GM12878 (cell line): ENCODE data around the gene RINL. TPM values are rescaled to one million over a fixed set of nuclear protein-coding genes. Genes with fewer than 3 reads are reported as not detected.

Source experiments
- ATAC-seq: fragments of 200-7000 bp; cut with Tn5 transposase; 3 replicates; pipeline ENCODE4 v1.9.1; 2020; ENCODE audit warnings: mild to moderate bottlenecking, moderate library complexity
- BruUV-seq: library from RNA; stranded (reverse); fragments of 400-500 nt; replicated peaks from 2 replicates; lab custom pipeline; 2021; lab: Mats Ljungman, UMichigan
- CTCF ChIA-PET: fragments of 300-600 bp; sonication (Branson Sonifier 250); formaldehyde crosslinking; extraction: SDS; loops from one replicate; lab custom pipeline; 2021; ENCODE audit warnings: inconsistent platforms; lab: Yijun Ruan, JAX
- POLR2A ChIA-PET: fragments of 350-600 bp; formaldehyde crosslinking; extraction: SDS; loops from one replicate; lab custom pipeline; 2021; ENCODE audit warnings: inconsistent platforms; lab: Charles Lee
- RAD21 ChIA-PET: fragments of 300-600 bp; sonication (Branson Sonifier 250); formaldehyde crosslinking; loops from one replicate; lab custom pipeline; 2023; ENCODE audit warnings: antibody characterized with exemption; ENCODE audit not compliant: unreplicated experiment; lab: Charles Lee
- SMC1A ChIA-PET: fragments of 300-600 bp; sonication (Branson Sonifier 250); formaldehyde crosslinking; loops from one replicate; lab custom pipeline; 2023; ENCODE audit not compliant: unreplicated experiment, uncharacterized antibody; lab: Charles Lee
- DNase-seq: peaks from one replicate; pipeline ENCODE4 v3.0.0-alpha.2; 2011; ENCODE audit warnings: low read depth, low spot score
- FAIRE-seq: peaks from 3 replicates; lab custom pipeline; 2011; peaks lifted over from hg19 to GRCh38; lab: Jason Lieb, UNC
- H2AFZ ChIP-seq: 2 replicates; pipeline ENCODE4 v1.6.0; 2011; ENCODE audit warnings: low read depth, low read length, control low read depth; ENCODE audit not compliant: control insufficient read depth
- H3K27ac ChIP-seq: 2 replicates; pipeline ENCODE4 v1.5.1; 2011; ENCODE audit warnings: control low read depth; ENCODE audit not compliant: control insufficient read depth, insufficient read depth
- H3K27me3 ChIP-seq, 2 experiments: replicated peaks in 1 of 2; 2 replicates each; pipeline versions ENCODE4 v1.6.0 to v1.6.1; 2011; ENCODE audit warnings: low read length in 1 of 2; ENCODE audit not compliant: control insufficient read depth in 2 of 2, insufficient read depth in 2 of 2
- H3K36me3 ChIP-seq, 2 experiments: 2 replicates each; pipeline ENCODE4 v1.5.1; 2011; ENCODE audit warnings: low read length in 1 of 2; ENCODE audit not compliant: control insufficient read depth in 2 of 2, insufficient read depth in 2 of 2
- H3K4me1 ChIP-seq: 2 replicates; pipeline ENCODE4 v1.6.1; 2011; ENCODE audit warnings: mild to moderate bottlenecking, low read length, moderate library complexity, mixed read lengths; ENCODE audit not compliant: control insufficient read depth, insufficient read depth
- H3K4me2 ChIP-seq: 2 replicates; pipeline ENCODE4 v1.6.0; 2011; ENCODE audit warnings: control low read depth; ENCODE audit not compliant: control insufficient read depth, insufficient read depth
- H3K4me3 ChIP-seq: fragments of 200-600 bp; sonication (generic); 2 replicates; pipeline ENCODE4 v1.5.1; 2016
- H3K79me2 ChIP-seq: 2 replicates; pipeline ENCODE4 v1.6.0; 2011; ENCODE audit warnings: low read length; ENCODE audit not compliant: control insufficient read depth, insufficient read depth
- H3K9ac ChIP-seq: 2 replicates; pipeline ENCODE4 v1.8.0; 2011; ENCODE audit warnings: low read length, control low read depth, mixed read lengths; ENCODE audit not compliant: control insufficient read depth, insufficient read depth
- H3K9me3 ChIP-seq: replicated peaks from 3 replicates; pipeline ENCODE4 v1.5.1; 2011; ENCODE audit warnings: mild to moderate bottlenecking, low read length; ENCODE audit not compliant: control insufficient read depth, insufficient read depth
- H4K20me1 ChIP-seq: 2 replicates; pipeline ENCODE4 v1.6.0; 2011; ENCODE audit not compliant: control insufficient read depth, insufficient read depth
- NR2C1 ChIP-seq: fragments of 450-650 bp; IDR thresholded peaks from 2 replicates; pipeline ENCODE4 v1.6.1; 2017; ENCODE audit warnings: antibody characterized with exemption, mild to moderate bottlenecking, moderate library complexity
- ZNF274 ChIP-seq: IDR thresholded peaks from one replicate; pipeline ENCODE4 v1.8.0; 2011; ENCODE audit not compliant: insufficient read length, insufficient read depth
- WGBS: methylation state at CpG from one replicate; pipeline ENCODE4 v1.1.6; 2016; ENCODE audit warnings: low lambda C conversion rate; ENCODE audit not compliant: insufficient replicate concordance, insufficient coverage; ENCODE audit errors: missing lambda C conversion rate; 5-methylcytosine and 5-hydroxymethylcytosine counted together
- in situ Hi-C: fragments of 300-500 bp; cut with MboI; formaldehyde crosslinking; loops from 9 replicates; pipeline ENCODE4 v1.14.3; 2018; ENCODE audit warnings: mixed read lengths
- intact Hi-C: fragments of 100-400 bp; cut with micrococcal nuclease; formaldehyde crosslinking; loops from one replicate; pipeline ENCODE4 v1.14.2; 2022; ENCODE audit not compliant: unreplicated experiment
- polyA plus RNA-seq, 11 experiments: library from polyadenylated mRNA; depleted of rRNA in 4 of 11; unstranded in 6 of 11; stranded (reverse) in 5 of 11; fragments of >200 nt; fragmentation: Nextera tagmentation in 4 of 11; fragmentation: Illumina TruSeq in 1 of 11; extraction: Ambion mirVana in 4 of 11; extraction: Trizol in 1 of 11; gene quantifications; 1 replicate in 1 of 11; 2 replicates in 10 of 11; pipeline versions ENCODE4 v1.2.1 to v1.2.3, GENCODE V29; 2011 to 2016; ENCODE audit warnings: inconsistent platforms in 2 of 11, missing spikeins in 2 of 11, low read depth in 1 of 11
- total RNA-seq, 4 experiments: library from RNA; depleted of rRNA in 3 of 4; stranded (reverse); fragments of >200 nt in 3 of 4; fragmentation: Illumina TruSeq in 1 of 4; extraction: Trizol in 1 of 4; gene quantifications; 2 replicates each; pipeline versions ENCODE4 v1.2.1 to v1.2.3, GENCODE V29; 2013 to 2021

Gene RINL
- total and polyA plus RNA-seq, 10 of the 15 experiments (the other 5 are each of a cell fraction or from before 2014, with no cell fraction given): 14.5 to 64.2 (median 47.6) TPM

GRCh38 chr19:38819231-38819920 is 58.7 kb downstream of the RINL start:
- POLR2A ChIA-PET: no interaction called here
- no peak for ATAC-seq
- no peak for TF ChIP-seq NR2C1
- no peak for TF ChIP-seq ZNF274
- TF ChIP-seq, all 136 proteins: peak for 0
- intact Hi-C loops: no loop called here
- no peaks in the 10 kb centered on the region for H3K79me2 ChIP-seq
- in situ Hi-C loops: no loop called here
- no peak overlapping the region for H3K9ac ChIP-seq
- H3K27me3 ChIP-seq: no peaks in the 10 kb centered on the region
- DNase-seq: no peak
- ChIA-PET SMC1A (no interaction called here), CTCF (interaction anchor here (1.5 kb wide), 1 partner anchor 183 kb away, joined by 4 read pairs; no protein-coding TSS in a partner anchor), RAD21 (no interaction called here)
- no peak overlapping the region for H3K4me2 ChIP-seq
- no peak for FAIRE-seq
- no peaks in the 10 kb centered on the region for H4K20me1 ChIP-seq
- peaks cover 1% of the 10 kb centered on the region; the same call in 1 of the 3 replicates for H3K9me3 ChIP-seq
- 98% methylated on average over 13 of the region's 13 CpGs for WGBS
- no peak overlapping the region for H2AFZ ChIP-seq
- H3K27ac ChIP-seq: no peak overlapping the region
- H3K4me3 ChIP-seq: no peak overlapping the region
- H3K4me1 ChIP-seq: no peaks in the 10 kb centered on the region
- peaks cover 3 to 9% of the 10 kb centered on the region in 2 experiments; a peak in 3 of 4 replicates for H3K36me3 ChIP-seq
- no TSS peak for BruUV-seq

Other genes with a start within 250 kb of the RINL start
Only the 7 nearest of the 16 such genes appear.
- gene ECH1, start 46.5 kb downstream of the RINL start, total RNA-seq (2014; rRNA removed): 92.4 and 121 TPM in 2 replicates
- gene ECH1, start 46.5 kb downstream of the RINL start, total RNA-seq (2014; rRNA removed; fragmentation: Illumina TruSeq; extraction: Trizol): 135 and 138 TPM in 2 replicates
- gene ECH1, start 46.5 kb downstream of the RINL start, total RNA-seq (2021): 164 and 165 TPM in 2 replicates
- 114 and 139 TPM in 2 replicates for gene ECH1, start 46.5 kb downstream of the RINL start, polyA plus RNA-seq (2011; rRNA removed)
- gene ECH1, start 46.5 kb downstream of the RINL start, polyA plus RNA-seq (2014; fragmentation: Illumina TruSeq; extraction: Trizol): 147 and 214 TPM in 2 replicates
- 100 to 1,000 TPM; 104 to 109 TPM for gene ECH1, start 46.5 kb downstream of the RINL start, polyA plus RNA-seq (2014; fragmentation: Nextera tagmentation; extraction: Ambion mirVana)
- 284 and 385 TPM in 2 replicates for gene ECH1, start 46.5 kb downstream of the RINL start, polyA plus RNA-seq (2014; rRNA removed)
- 100 to 1,000 TPM; 248 to 270 TPM for gene ECH1, start 46.5 kb downstream of the RINL start, polyA plus RNA-seq (2016; fragmentation: Nextera tagmentation; extraction: Ambion mirVana)
- 319 and 322 TPM in 2 replicates for gene HNRNPL, start 28.3 kb downstream of the RINL start, total RNA-seq (2014; rRNA removed)
- gene HNRNPL, start 28.3 kb downstream of the RINL start, total RNA-seq (2014; rRNA removed; fragmentation: Illumina TruSeq; extraction: Trizol): 240 and 248 TPM in 2 replicates
- gene HNRNPL, start 28.3 kb downstream of the RINL start, total RNA-seq (2021): 512 and 523 TPM in 2 replicates
- 278 and 395 TPM in 2 replicates for gene HNRNPL, start 28.3 kb downstream of the RINL start, polyA plus RNA-seq (2011; rRNA removed)
- gene HNRNPL, start 28.3 kb downstream of the RINL start, polyA plus RNA-seq (2014; fragmentation: Illumina TruSeq; extraction: Trizol): 416 and 440 TPM in 2 replicates
- gene HNRNPL, start 28.3 kb downstream of the RINL start, polyA plus RNA-seq (2014; fragmentation: Nextera tagmentation; extraction: Ambion mirVana): 10 to 100 TPM; 32.5 to 92.5 TPM
- gene HNRNPL, start 28.3 kb downstream of the RINL start, polyA plus RNA-seq (2014; rRNA removed): 241 and 268 TPM in 2 replicates
- gene HNRNPL, start 28.3 kb downstream of the RINL start, polyA plus RNA-seq (2016; fragmentation: Nextera tagmentation; extraction: Ambion mirVana): 100 to 1,000 TPM; 294 to 346 TPM
- 27.6 and 29.5 TPM in 2 replicates for gene SIRT2, start 21.3 kb upstream of the RINL start, total RNA-seq (2014; rRNA removed)
- gene SIRT2, start 21.3 kb upstream of the RINL start, total RNA-seq (2014; rRNA removed; fragmentation: Illumina TruSeq; extraction: Trizol): 14.6 and 15.9 TPM in 2 replicates
- 22.4 and 22.9 TPM in 2 replicates for gene SIRT2, start 21.3 kb upstream of the RINL start, total RNA-seq (2021)
- 16.5 and 38.7 TPM in 2 replicates for gene SIRT2, start 21.3 kb upstream of the RINL start, polyA plus RNA-seq (2011; rRNA removed)
- gene SIRT2, start 21.3 kb upstream of the RINL start, polyA plus RNA-seq (2014; fragmentation: Illumina TruSeq; extraction: Trizol): 16.3 and 25.4 TPM in 2 replicates
- 1 to 10 TPM; 1.4 to 5.1 TPM for gene SIRT2, start 21.3 kb upstream of the RINL start, polyA plus RNA-seq (2014; fragmentation: Nextera tagmentation; extraction: Ambion mirVana)
- 21.4 and 25.5 TPM in 2 replicates for gene SIRT2, start 21.3 kb upstream of the RINL start, polyA plus RNA-seq (2014; rRNA removed)
- gene SIRT2, start 21.3 kb upstream of the RINL start, polyA plus RNA-seq (2016; fragmentation: Nextera tagmentation; extraction: Ambion mirVana): 10 to 100 TPM; 25.6 to 27.5 TPM
- 45.0 and 52.2 TPM in 2 replicates for gene NFKBIB, start 21.7 kb upstream of the RINL start, total RNA-seq (2014; rRNA removed)
- gene NFKBIB, start 21.7 kb upstream of the RINL start, total RNA-seq (2014; rRNA removed; fragmentation: Illumina TruSeq; extraction: Trizol): 11.0 and 11.7 TPM in 2 replicates
- 47.6 and 54.6 TPM in 2 replicates for gene NFKBIB, start 21.7 kb upstream of the RINL start, total RNA-seq (2021)
- gene NFKBIB, start 21.7 kb upstream of the RINL start, polyA plus RNA-seq (2011; rRNA removed): 12.4 and 25.7 TPM in 2 replicates
- gene NFKBIB, start 21.7 kb upstream of the RINL start, polyA plus RNA-seq (2014; fragmentation: Illumina TruSeq; extraction: Trizol): 3.7 and 8.6 TPM in 2 replicates
- gene NFKBIB, start 21.7 kb upstream of the RINL start, polyA plus RNA-seq (2014; fragmentation: Nextera tagmentation; extraction: Ambion mirVana): 1 to 10 TPM; 1.2 to 4.3 TPM
- gene NFKBIB, start 21.7 kb upstream of the RINL start, polyA plus RNA-seq (2014; rRNA removed): 60.9 and 74.0 TPM in 2 replicates
- 10 to 100 TPM; 36.3 to 43.5 TPM for gene NFKBIB, start 21.7 kb upstream of the RINL start, polyA plus RNA-seq (2016; fragmentation: Nextera tagmentation; extraction: Ambion mirVana)
- gene CCER2, start 33.9 kb upstream of the RINL start, total RNA-seq (2014; rRNA removed): 0.28 and 0.33 TPM in 2 replicates
- gene CCER2, start 33.9 kb upstream of the RINL start, total RNA-seq (2014; rRNA removed; fragmentation: Illumina TruSeq; extraction: Trizol): 0.27 and 0.37 TPM in 2 replicates
- 0.21 and 0.56 TPM in 2 replicates for gene CCER2, start 33.9 kb upstream of the RINL start, total RNA-seq (2021)
- 0.13 and 0.23 TPM in 2 replicates for gene CCER2, start 33.9 kb upstream of the RINL start, polyA plus RNA-seq (2011; rRNA removed)
- 0.62 TPM in 1 of 2 replicates, not detected in the other for gene CCER2, start 33.9 kb upstream of the RINL start, polyA plus RNA-seq (2014; fragmentation: Illumina TruSeq; extraction: Trizol)
- gene CCER2, start 33.9 kb upstream of the RINL start, polyA plus RNA-seq (2014; fragmentation: Nextera tagmentation; extraction: Ambion mirVana): under 1 TPM; 0.26 TPM
- 0.55 and 1.4 TPM in 2 replicates for gene CCER2, start 33.9 kb upstream of the RINL start, polyA plus RNA-seq (2014; rRNA removed)
- gene CCER2, start 33.9 kb upstream of the RINL start, polyA plus RNA-seq (2016; fragmentation: Nextera tagmentation; extraction: Ambion mirVana): under 1 TPM; 0.19 to 0.59 TPM
- gene SARS2, start 52.5 kb upstream of the RINL start, total RNA-seq (2014; rRNA removed): 33.7 and 34.1 TPM in 2 replicates
- 18.5 and 21.4 TPM in 2 replicates for gene SARS2, start 52.5 kb upstream of the RINL start, total RNA-seq (2014; rRNA removed; fragmentation: Illumina TruSeq; extraction: Trizol)
- 35.9 and 38.2 TPM in 2 replicates for gene SARS2, start 52.5 kb upstream of the RINL start, total RNA-seq (2021)
- gene SARS2, start 52.5 kb upstream of the RINL start, polyA plus RNA-seq (2011; rRNA removed): 9.1 and 20.9 TPM in 2 replicates
- 7.3 and 19.0 TPM in 2 replicates for gene SARS2, start 52.5 kb upstream of the RINL start, polyA plus RNA-seq (2014; fragmentation: Illumina TruSeq; extraction: Trizol)
- 1 to 10 TPM; 2.6 to 7.8 TPM for gene SARS2, start 52.5 kb upstream of the RINL start, polyA plus RNA-seq (2014; fragmentation: Nextera tagmentation; extraction: Ambion mirVana)
- 50.3 and 77.8 TPM in 2 replicates for gene SARS2, start 52.5 kb upstream of the RINL start, polyA plus RNA-seq (2014; rRNA removed)
- 10 to 100 TPM; 35.8 to 42.7 TPM for gene SARS2, start 52.5 kb upstream of the RINL start, polyA plus RNA-seq (2016; fragmentation: Nextera tagmentation; extraction: Ambion mirVana)
- gene MRPS12, start 52.7 kb upstream of the RINL start, total RNA-seq (2014; rRNA removed): 120 and 149 TPM in 2 replicates
- 38.1 and 41.8 TPM in 2 replicates for gene MRPS12, start 52.7 kb upstream of the RINL start, total RNA-seq (2014; rRNA removed; fragmentation: Illumina TruSeq; extraction: Trizol)
- gene MRPS12, start 52.7 kb upstream of the RINL start, total RNA-seq (2021): 101 and 112 TPM in 2 replicates
- 19.4 and 42.6 TPM in 2 replicates for gene MRPS12, start 52.7 kb upstream of the RINL start, polyA plus RNA-seq (2011; rRNA removed)
- 6.0 and 22.8 TPM in 2 replicates for gene MRPS12, start 52.7 kb upstream of the RINL start, polyA plus RNA-seq (2014; fragmentation: Illumina TruSeq; extraction: Trizol)
- 10 to 100 TPM in 1 of 2 experiments, 1 to 10 TPM in 1; 7.3 to 39.6 TPM for gene MRPS12, start 52.7 kb upstream of the RINL start, polyA plus RNA-seq (2014; fragmentation: Nextera tagmentation; extraction: Ambion mirVana)
- 148 and 171 TPM in 2 replicates for gene MRPS12, start 52.7 kb upstream of the RINL start, polyA plus RNA-seq (2014; rRNA removed)
- gene MRPS12, start 52.7 kb upstream of the RINL start, polyA plus RNA-seq (2016; fragmentation: Nextera tagmentation; extraction: Ambion mirVana): 100 to 1,000 TPM; 178 to 205 TPM